H1 (cell line): ENCODE data around the gene ASTN2. TPM values are rescaled to one million over a fixed set of nuclear protein-coding genes. Genes with fewer than 3 reads are reported as not detected.

Source experiments
- CTCF ChIA-PET: fragments of 300-600 bp; sonication (Branson Sonifier 250); formaldehyde crosslinking; loops from one replicate; lab custom pipeline; 2021; ENCODE audit not compliant: partially characterized antibody; lab: Charles Lee
- POLR2A ChIA-PET: fragments of 300-600 bp; sonication (Branson Sonifier 250); formaldehyde crosslinking; loops from one replicate; lab custom pipeline; 2021; ENCODE audit warnings: inconsistent platforms; ENCODE audit not compliant: partially characterized antibody; lab: Charles Lee
- DNase-seq, 2 experiments: peaks; one replicate each; pipeline versions ENCODE4 v3.0.0 to v3.0.0-alpha.2; 2010 to 2022; ENCODE audit warnings: low spot score in 2 of 2, low read depth in 1 of 2, mixed read lengths in 1 of 2
- FAIRE-seq: peaks from 2 replicates; lab custom pipeline; 2011; peaks lifted over from hg19 to GRCh38; lab: Jason Lieb, UNC
- H2AFZ ChIP-seq: 2 replicates; pipeline ENCODE4 v1.8.1; 2012; ENCODE audit warnings: low read length, inconsistent platforms
- H2AK5ac ChIP-seq: 2 replicates; pipeline ENCODE4 v1.6.1; 2013; ENCODE audit warnings: low read depth, low read length
- H2BK120ac ChIP-seq: replicated peaks from 2 replicates; pipeline ENCODE3; 2013; ENCODE audit warnings: low read depth, low read length, inconsistent platforms
- H2BK12ac ChIP-seq: 2 replicates; pipeline ENCODE4 v1.6.1; 2013; ENCODE audit warnings: low read depth, low read length
- H2BK15ac ChIP-seq: 2 replicates; pipeline ENCODE4 v1.6.1; 2013; ENCODE audit warnings: low read length
- H2BK20ac ChIP-seq: 2 replicates; pipeline ENCODE4 v1.6.1; 2013; ENCODE audit warnings: low read length
- H2BK5ac ChIP-seq: 2 replicates; pipeline ENCODE4 v1.6.1; 2013; ENCODE audit warnings: low read depth, low read length
- H3K14ac ChIP-seq: 2 replicates; pipeline ENCODE4 v1.6.1; 2013; ENCODE audit warnings: inconsistent platforms; ENCODE audit not compliant: insufficient read length
- H3K18ac ChIP-seq: 2 replicates; pipeline ENCODE4 v1.6.1; 2013; ENCODE audit warnings: low read length; ENCODE audit errors: extremely low read depth
- H3K23ac ChIP-seq: 2 replicates; pipeline ENCODE4 v1.6.1; 2013; ENCODE audit warnings: inconsistent platforms; ENCODE audit not compliant: insufficient read length
- H3K23me2 ChIP-seq: 2 replicates; pipeline ENCODE4 v1.6.1; 2013; ENCODE audit warnings: low read depth, low read length
- H3K27ac ChIP-seq: 2 replicates; pipeline ENCODE4 v1.6.1; 2011; ENCODE audit warnings: low read depth, low read length, inconsistent platforms
- H3K27me3 ChIP-seq, 4 experiments: replicated peaks in 1 of 4; 1 replicate in 1 of 4; 2 replicates in 3 of 4; pipeline versions ENCODE4 v1.6.1 to v1.8.1; 2011 to 2013; ENCODE audit warnings: low read length in 3 of 4, mild to moderate bottlenecking in 3 of 4, inconsistent platforms in 2 of 4, mixed read lengths in 2 of 4, moderate library complexity in 1 of 4; ENCODE audit not compliant: control insufficient read depth in 3 of 4, insufficient read depth in 3 of 4; ENCODE audit errors: extremely low read depth in 1 of 4
- H3K36me3 ChIP-seq, 4 experiments: 2 replicates each; pipeline versions ENCODE4 v1.6.1 to v1.8.1; 2011 to 2013; ENCODE audit warnings: mild to moderate bottlenecking in 4 of 4, low read length in 3 of 4, moderate library complexity in 2 of 4, control low read depth in 1 of 4, inconsistent platforms in 1 of 4; ENCODE audit not compliant: insufficient read depth in 4 of 4, control insufficient read depth in 2 of 4
- H3K4ac ChIP-seq: replicated peaks from 2 replicates; pipeline ENCODE3; 2013; ENCODE audit warnings: low read length, low read depth, mixed read lengths, inconsistent platforms; ENCODE audit not compliant: insufficient read length
- H3K4me1 ChIP-seq, 4 experiments: replicated peaks in 1 of 4; 1 replicate in 1 of 4; 2 replicates in 3 of 4; pipeline versions ENCODE4 v1.6.1 to v1.8.1; 2011 to 2013; ENCODE audit warnings: low read length in 3 of 4, inconsistent platforms in 2 of 4, mixed read lengths in 1 of 4; ENCODE audit not compliant: insufficient read depth in 4 of 4, control insufficient read depth in 3 of 4
- H3K4me2 ChIP-seq, 2 experiments: 2 replicates each; pipeline versions ENCODE4 v1.6.1 to v1.8.1; 2011 to 2013; ENCODE audit warnings: low read depth in 2 of 2, low read length in 2 of 2, control low read depth in 1 of 2, inconsistent platforms in 1 of 2, mild to moderate bottlenecking in 1 of 2; ENCODE audit not compliant: insufficient read depth in 1 of 2
- H3K4me3 ChIP-seq, 4 experiments: fragments of 200-600, 300-600 bp in 1 of 4; sonication (generic), shearing (Covaris generic), sonication (Bioruptor Twin) in 1 of 4; 2 replicates each; pipeline versions ENCODE4 v1.5.1 to v1.8.1; 2011 to 2016; ENCODE audit warnings: low read length in 4 of 4, low read depth in 3 of 4, control low read depth in 2 of 4, inconsistent platforms in 2 of 4, mild to moderate bottlenecking in 2 of 4, mixed read lengths in 1 of 4, moderate library complexity in 1 of 4; ENCODE audit not compliant: insufficient read depth in 2 of 4; ENCODE audit errors: extremely low read depth in 1 of 4
- H3K56ac ChIP-seq: replicated peaks from 2 replicates; pipeline ENCODE3; 2013; ENCODE audit warnings: low read depth, mild to moderate bottlenecking, mixed read lengths, low read length, inconsistent platforms; ENCODE audit not compliant: insufficient read length
- H3K79me1 ChIP-seq: 2 replicates; pipeline ENCODE4 v1.6.1; 2013; ENCODE audit warnings: low read depth, low read length, control low read depth
- H3K79me2 ChIP-seq, 2 experiments: 2 replicates each; pipeline versions ENCODE4 v1.6.1 to v1.8.1; 2012 to 2013; ENCODE audit warnings: low read length in 2 of 2, mild to moderate bottlenecking in 2 of 2, inconsistent platforms in 1 of 2; ENCODE audit not compliant: insufficient read depth in 2 of 2, control insufficient read depth in 1 of 2
- H3K9ac ChIP-seq, 4 experiments: replicated peaks in 1 of 4; 1 replicate in 1 of 4; 2 replicates in 3 of 4; pipeline versions ENCODE4 v1.6.1 to v1.8.1; 2011 to 2013; ENCODE audit warnings: low read depth in 3 of 4, low read length in 3 of 4, control low read depth in 2 of 4, mild to moderate bottlenecking in 2 of 4, moderate library complexity in 2 of 4, inconsistent platforms in 1 of 4; ENCODE audit errors: extremely low read depth in 1 of 4
- H3K9me3 ChIP-seq, 2 experiments: 2 replicates each; pipeline versions ENCODE4 v1.6.1 to v1.8.1; 2012 to 2013; ENCODE audit warnings: mild to moderate bottlenecking in 2 of 2, moderate library complexity in 2 of 2, control low read depth in 1 of 2, inconsistent platforms in 1 of 2, low read depth in 1 of 2, low read length in 1 of 2, mixed read lengths in 1 of 2; ENCODE audit not compliant: insufficient read depth in 2 of 2
- H4K20me1 ChIP-seq, 2 experiments: replicated peaks in 1 of 2; 2 replicates each; pipeline versions ENCODE3 to v1.8.1; 2011 to 2013; ENCODE audit warnings: inconsistent platforms in 2 of 2, low read length in 2 of 2, mild to moderate bottlenecking in 1 of 2; ENCODE audit not compliant: insufficient read depth in 2 of 2, control insufficient read depth in 1 of 2
- H4K5ac ChIP-seq: 2 replicates; pipeline ENCODE4 v1.6.1; 2013; ENCODE audit warnings: low read length, low read depth, mixed read lengths, inconsistent platforms; ENCODE audit not compliant: insufficient read length
- H4K8ac ChIP-seq: 2 replicates; pipeline ENCODE4 v1.8.0; 2013; ENCODE audit warnings: mild to moderate bottlenecking, moderate library complexity, low read length, inconsistent platforms; ENCODE audit not compliant: insufficient read depth; ENCODE audit errors: extremely low read depth
- H4K91ac ChIP-seq: replicated peaks from 2 replicates; pipeline ENCODE3; 2013; ENCODE audit warnings: low read length, mixed read lengths, inconsistent platforms; ENCODE audit not compliant: insufficient read length
- CBX8 ChIP-seq: fragments of 300-800, 300-1000 bp; sonication (generic); IDR thresholded peaks from 2 replicates; pipeline ENCODE4 v1.7.1; 2016; ENCODE audit warnings: low read depth, low read length, borderline replicate concordance
- CHD1 ChIP-seq: IDR thresholded peaks from 2 replicates; pipeline ENCODE4 v1.6.1; 2012; ENCODE audit warnings: low read depth, low read length, improper control_type of control experiment
- GTF2F1 ChIP-seq: IDR thresholded peaks from 2 replicates; pipeline ENCODE4 v1.6.1; 2012; ENCODE audit warnings: low read depth, low read length, improper control_type of control experiment, borderline replicate concordance
- JUND ChIP-seq: IDR thresholded peaks from 2 replicates; pipeline ENCODE4 v1.6.1; 2011; ENCODE audit warnings: mild to moderate bottlenecking, improper control_type of control experiment, low read length
- MAFK ChIP-seq: IDR thresholded peaks from 2 replicates; pipeline ENCODE4 v1.6.1; 2012; ENCODE audit warnings: low read depth, mild to moderate bottlenecking, improper control_type of control experiment, low read length
- PHF8 ChIP-seq: fragments of 200-600 bp; sonication (generic); conservative IDR thresholded peaks from 2 replicates; pipeline ENCODE4 v1.7.1; 2012; ENCODE audit warnings: low read depth, mild to moderate bottlenecking, inconsistent platforms, low read length, moderate library complexity
- RNF2 ChIP-seq: fragments of 200-900, 300-1000 bp; sonication (generic); IDR thresholded peaks from 2 replicates; pipeline ENCODE4 v1.7.1; 2016; ENCODE audit warnings: borderline replicate concordance, low read depth, mild to moderate bottlenecking, antibody characterized with exemption, low read length; ENCODE audit not compliant: poor library complexity, severe bottlenecking; ENCODE audit errors: missing control alignments
- SIX5 ChIP-seq: IDR thresholded peaks from 2 replicates; pipeline ENCODE4 v1.6.1; 2011; ENCODE audit warnings: mild to moderate bottlenecking, low read depth, low read length
- SP2 ChIP-seq: IDR thresholded peaks from 2 replicates; pipeline ENCODE4 v1.6.1; 2012; ENCODE audit warnings: mild to moderate bottlenecking, low read length, inconsistent platforms
- WGBS, 2 experiments: shearing (Covaris generic) in 1 of 2; methylation state at CpG; one replicate each; pipeline versions ENCODE4 v1.1.6 to v1.1.7; 2013 to 2015; ENCODE audit warnings: low lambda C conversion rate in 2 of 2, mixed read lengths in 2 of 2, inconsistent platforms in 1 of 2, low coverage in 1 of 2, missing lambda C conversion rate in 1 of 2; ENCODE audit not compliant: insufficient replicate concordance in 2 of 2, insufficient coverage in 1 of 2, insufficient read length in 1 of 2; ENCODE audit errors: extremely low coverage in 1 of 2, missing lambda C conversion rate in 1 of 2; 5-methylcytosine and 5-hydroxymethylcytosine counted together
- polyA plus RNA-seq, 7 experiments: library from polyadenylated mRNA; depleted of rRNA in 3 of 7; stranded (reverse) in 5 of 7; unstranded in 2 of 7; fragments of >200 nt in 5 of 7; fragments of 200-250 nt in 2 of 7; gene quantifications; 1 replicate in 5 of 7; 2 replicates in 1 of 7; 4 replicates in 1 of 7; pipeline versions ENCODE4 v1.2.1 to v1.2.3, GENCODE V29; 2011 to 2013; ENCODE audit warnings: missing spikeins in 2 of 7, mixed read lengths in 2 of 7
- total RNA-seq: library from RNA; stranded (reverse); fragmentation: NEBNext Ultra II Directional; extraction: Animal tissue kit (Norgen Biotek cat#: 25700); gene quantifications from 2 replicates; pipeline ENCODE4 v1.2.1, GENCODE V29; 2021

Gene ASTN2
- total and polyA plus RNA-seq, 2 of the 8 experiments (the other 6 are each of a cell fraction or from before 2014, with no cell fraction given) = 8.2 to 13.7 TPM

DNA sequence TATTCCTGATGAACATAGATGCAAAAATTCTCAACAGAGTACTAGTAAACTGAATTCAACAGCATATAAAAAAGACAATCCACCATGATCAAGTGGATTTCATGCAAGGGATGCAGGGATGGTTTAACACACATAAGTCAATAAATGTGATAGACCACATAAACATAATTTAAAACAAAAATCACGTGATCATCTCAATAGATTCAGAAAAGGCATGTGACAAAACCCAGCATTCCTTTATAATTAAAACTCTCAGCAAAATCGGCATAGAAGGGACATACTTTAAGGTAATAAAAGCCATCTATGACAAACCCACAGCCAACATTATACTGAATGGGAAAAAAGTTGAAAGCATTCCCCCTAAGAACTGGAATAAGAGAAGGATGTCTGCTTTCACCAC, 894.6 kb downstream of the ASTN2 start:
- POLR2A ChIA-PET = no interaction called here
- H3K56ac ChIP-seq = no peak overlapping the region
- no peak overlapping the region for H3K18ac ChIP-seq
- H4K20me1 ChIP-seq = no peaks in the 10 kb centered on the region
- H3K9me3 ChIP-seq = peaks cover 4 to 7% of the 10 kb centered on the region in 2 experiments
- no peak overlapping the region for H3K27ac ChIP-seq
- H3K79me2 ChIP-seq = no peaks in the 10 kb centered on the region
- no peak overlapping the region for H2AK5ac ChIP-seq
- no peaks in the 10 kb centered on the region for H3K79me1 ChIP-seq
- WGBS, 2 experiments = 80% methylated on average over 2 of the region's 2 CpGs; no CpG with 5 or more reads in 1 of the 2 experiments
- H2AFZ ChIP-seq = no peak overlapping the region
- no peak overlapping the region for H2BK20ac ChIP-seq
- H2BK5ac ChIP-seq = no peak overlapping the region
- H3K4me2 ChIP-seq = no peak overlapping the region
- H3K14ac ChIP-seq = no peak overlapping the region
- H3K36me3 ChIP-seq = no peaks in the 10 kb centered on the region
- no peak overlapping the region for H2BK12ac ChIP-seq
- H2BK120ac ChIP-seq = no peak overlapping the region
- H4K5ac ChIP-seq = no peak overlapping the region
- H3K9ac ChIP-seq = no peak overlapping the region
- CTCF ChIA-PET = no interaction called here
- no peaks in the 10 kb centered on the region for H3K4me1 ChIP-seq
- H3K4ac ChIP-seq = no peak overlapping the region
- DNase-seq (no peak), FAIRE-seq (no peak)
- no peak overlapping the region for H4K91ac ChIP-seq
- H2BK15ac ChIP-seq = no peak overlapping the region
- H3K27me3 ChIP-seq = no peaks in the 10 kb centered on the region
- H3K23me2 ChIP-seq = no peaks in the 10 kb centered on the region
- no peak overlapping the region for H4K8ac ChIP-seq
- no peak overlapping the region for H3K4me3 ChIP-seq
- H3K23ac ChIP-seq = no peak overlapping the region
- TF ChIP-seq SIX5 (no peak), GTF2F1 (no peak), RNF2 (no peak), CBX8 (no peak), JUND (no peak), PHF8 (no peak), SP2 (no peak), CHD1 (no peak), MAFK (no peak)
